Measurements from ENCODE around the gene ZNF219. TPM values are rescaled to one million over a fixed set of nuclear protein-coding genes. Genes with fewer than 3 reads are reported as not detected.

Gene ZNF219
- total RNA-seq, 2 experiments from 2014 or later, result 2.8 to 3.1 TPM

- no peaks in the 10 kb centered on the region for H3K36me3 Mint-ChIP-seq (ENCODE audit: low read depth)
- H3K4me1 Mint-ChIP-seq (ENCODE audit: low read depth), result peaks cover 44% of the 10 kb centered on the region
- peak overlapping the region; percentile 93 for H3K4me3 Mint-ChIP-seq
- peak overlapping the region; percentile 5 for H3K27ac Mint-ChIP-seq
- H3K9me3 Mint-ChIP-seq (ENCODE audit: insufficient read depth), result no peaks in the 10 kb centered on the region
- H3K27me3 Mint-ChIP-seq (ENCODE audit: low read depth), result peaks cover 23% of the 10 kb centered on the region
- POLR2A ChIA-PET, result interaction anchor here (2.8 kb wide), 1 partner anchor 15 kb away, joined by 11 read pairs; no protein-coding TSS in a partner anchor
- DNase-seq (no peak), ATAC-seq (no peak)
- CTCF ChIA-PET, result interaction anchor here (1.5 to 10.7 kb wide), 7 partner anchors 7 to 131 kb away, joined by 3 to 225 read pairs (median 117); partner anchors contain the start of gene ARHGEF40
Measured at GRCh38 chr14:21101802-21102413, 3.5 kb upstream of the ZNF219 start.

DNA sequence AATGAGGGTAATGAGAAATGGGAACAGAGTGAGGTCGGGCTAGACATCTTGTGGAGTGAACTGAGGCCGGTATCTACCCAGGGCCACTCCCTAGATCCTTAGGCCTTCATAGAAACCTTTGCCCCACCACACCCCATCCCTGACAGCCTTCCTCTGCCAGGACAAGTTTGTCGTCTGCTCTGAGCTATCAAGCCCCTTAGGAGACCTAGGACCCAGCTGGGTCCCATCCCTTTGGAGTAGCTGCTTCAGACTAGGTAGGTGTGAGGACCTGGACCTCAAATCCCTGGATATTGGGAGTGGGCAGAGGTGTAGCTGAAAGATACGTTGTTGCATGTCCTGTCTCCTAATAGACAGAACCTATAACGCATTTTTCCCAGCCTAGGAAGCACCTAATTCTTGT lies 2.5 kb upstream of the ZNF219 start, which contains the start of gene TMEM253:
Gene TMEM253 (plus strand): TSS at position 136 of the 400 bp plus-strand sequence. CDS start 278 bp downstream, outside the sequence.
- no peak for ATAC-seq
- Mint-ChIP-seq H3K4me1 (ENCODE audit: low read depth) (peaks cover 38% of the 10 kb centered on the region), H3K36me3 (ENCODE audit: low read depth) (no peaks in the 10 kb centered on the region), H3K9me3 (ENCODE audit: insufficient read depth) (no peaks in the 10 kb centered on the region), H3K27ac (no peak within 1 kb of the TSS), H3K27me3 (ENCODE audit: low read depth) (peaks cover 33% of the 10 kb centered on the region), H3K4me3 (peak within 1 kb of the TSS; percentile 93)
- CTCF ChIA-PET, result interaction anchor here (1.5 to 10.7 kb wide), 6 partner anchors 7 to 130 kb away, joined by 3 to 225 read pairs (median 128); partner anchors contain the start of gene ARHGEF40
- POLR2A ChIA-PET, result no interaction called here
- DNase-seq, result no peak

- peaks cover 32% of the 10 kb centered on the region for H3K4me1 Mint-ChIP-seq (ENCODE audit: low read depth)
- no peak overlapping the region for H3K27ac Mint-ChIP-seq
- POLR2A ChIA-PET, result no interaction called here
- no peak for ATAC-seq
- CTCF ChIA-PET, result interaction anchor here (1.2 to 8.5 kb wide), 4 partner anchors 10 to 88 kb away, joined by 3 to 193 read pairs (median 73); no protein-coding TSS in a partner anchor
- H3K4me3 Mint-ChIP-seq, result no peak overlapping the region
- no peaks in the 10 kb centered on the region for H3K9me3 Mint-ChIP-seq (ENCODE audit: insufficient read depth)
- DNase-seq, result no peak
- no peaks in the 10 kb centered on the region for H3K36me3 Mint-ChIP-seq (ENCODE audit: low read depth)
- peaks cover 33% of the 10 kb centered on the region for H3K27me3 Mint-ChIP-seq (ENCODE audit: low read depth)
Measured at GRCh38 chr14:21099596-21099985, 1.1 kb upstream of the ZNF219 start.

DNA sequence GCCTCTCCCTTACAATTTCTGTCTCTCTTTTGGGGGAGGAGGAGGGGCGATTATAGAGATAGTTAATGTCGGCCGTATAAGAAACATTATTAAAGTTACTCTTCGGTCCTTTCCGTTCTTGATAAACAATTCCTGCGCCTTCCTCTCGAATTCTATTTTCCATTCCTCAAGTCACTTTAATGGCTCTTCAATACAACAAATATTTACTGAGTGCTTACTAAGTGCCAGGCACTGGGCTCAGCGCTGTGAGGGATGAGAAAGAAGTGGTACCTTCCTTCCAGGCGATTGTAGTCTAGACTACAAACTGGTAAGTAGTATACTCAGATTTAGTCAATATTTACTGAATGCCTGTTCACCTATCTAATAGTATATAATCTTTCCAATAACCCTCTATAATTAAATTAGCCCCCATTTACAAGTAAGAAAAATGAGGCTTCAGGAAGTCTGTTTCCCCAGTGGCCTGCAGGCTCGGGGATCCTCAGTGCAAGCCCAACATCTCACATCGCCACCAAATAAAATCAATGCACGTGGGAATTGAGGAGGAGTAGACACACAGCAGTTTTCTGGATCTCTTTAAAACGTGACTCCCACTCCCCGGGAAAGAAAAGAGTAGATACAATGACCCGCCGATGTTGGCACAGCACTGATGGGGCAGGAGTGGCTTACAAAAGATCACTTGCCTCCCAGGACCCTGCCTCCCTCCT lies 589 bp upstream of the ZNF219 start:
- Mint-ChIP-seq H3K27ac (no peak overlapping the region), H3K36me3 (ENCODE audit: low read depth) (no peaks in the 10 kb centered on the region), H3K9me3 (ENCODE audit: insufficient read depth) (no peaks in the 10 kb centered on the region), H3K4me1 (ENCODE audit: low read depth) (peaks cover 30% of the 10 kb centered on the region), H3K27me3 (ENCODE audit: low read depth) (peaks cover 34% of the 10 kb centered on the region), H3K4me3 (peak overlapping the region; percentile 69)
- DNase-seq (no peak), ATAC-seq (no peak)
- ChIA-PET CTCF (interaction anchor here (1.2 to 8.5 kb wide), 4 partner anchors 10 to 87 kb away, joined by 3 to 193 read pairs (median 73); no protein-coding TSS in a partner anchor), POLR2A (no interaction called here)

DNA sequence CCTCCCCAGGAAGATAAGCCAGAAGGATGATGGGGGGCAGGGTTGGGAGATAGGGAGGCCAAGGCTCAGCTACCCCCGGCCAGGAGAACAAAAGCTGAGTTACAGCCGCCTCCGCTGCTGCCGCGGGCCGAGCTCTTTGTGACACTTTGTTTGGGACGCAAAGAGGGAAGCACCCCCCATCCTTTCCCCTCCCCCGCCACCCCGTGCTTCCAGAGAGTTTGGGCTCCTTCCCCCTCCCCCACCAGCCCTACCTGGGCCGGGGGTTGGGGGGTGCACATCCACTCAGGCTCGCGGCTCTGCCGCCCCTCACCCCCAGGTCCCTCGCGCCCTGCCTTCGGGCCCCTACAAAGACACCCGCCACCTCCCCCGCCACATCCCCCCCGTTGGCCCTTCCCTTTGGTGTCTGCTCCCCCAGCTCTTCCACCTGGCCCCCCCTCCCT lies 799 bp downstream of the ZNF219 start:
- ChIA-PET POLR2A (no interaction called here), CTCF (interaction anchor here (1.1 to 7.0 kb wide), 5 partner anchors 8 to 84 kb away, joined by 3 to 225 read pairs (median 87); partner anchors contain the start of genes ARHGEF40 and TMEM253)
- H3K27ac Mint-ChIP-seq, result no peak overlapping the region
- peaks cover 44% of the 10 kb centered on the region for H3K27me3 Mint-ChIP-seq (ENCODE audit: low read depth)
- ATAC-seq (peak; percentile 6), DNase-seq (no peak)
- H3K4me3 Mint-ChIP-seq, result peak overlapping the region; percentile 68
- H3K36me3 Mint-ChIP-seq (ENCODE audit: low read depth), result no peaks in the 10 kb centered on the region
- no peaks in the 10 kb centered on the region for H3K9me3 Mint-ChIP-seq (ENCODE audit: insufficient read depth)
- H3K4me1 Mint-ChIP-seq (ENCODE audit: low read depth), result peaks cover 29% of the 10 kb centered on the region

GRCh38 chr14:21096978-21097635 lies 1.3 kb downstream of the ZNF219 start:
- POLR2A ChIA-PET, result no interaction called here
- CTCF ChIA-PET, result interaction anchor here (1.1 to 7.0 kb wide), 5 partner anchors 8 to 84 kb away, joined by 3 to 225 read pairs (median 87); partner anchors contain the start of genes ARHGEF40 and TMEM253

DNA sequence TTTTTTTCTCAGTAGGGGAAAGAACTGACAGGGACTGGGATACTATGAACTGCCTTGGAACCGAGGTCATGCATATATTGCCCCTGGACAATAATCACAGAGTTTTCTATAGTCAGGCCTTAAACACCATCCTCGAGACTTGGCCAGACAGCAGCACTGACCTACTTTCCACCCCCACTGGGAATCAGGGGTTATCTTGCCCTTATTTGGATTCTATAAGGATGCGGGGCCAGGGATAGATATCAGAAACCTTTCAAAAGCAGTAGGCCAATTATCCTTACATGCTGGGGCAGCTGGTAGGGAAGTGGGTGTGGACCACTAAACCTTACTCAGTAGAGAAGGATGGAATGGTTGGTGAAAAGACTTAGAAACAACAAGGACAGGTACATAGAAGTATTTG lies 2.0 kb downstream of the ZNF219 start:
- no peak for ATAC-seq
- H3K36me3 Mint-ChIP-seq (ENCODE audit: low read depth), result no peaks in the 10 kb centered on the region
- no peak overlapping the region for H3K4me3 Mint-ChIP-seq
- H3K27me3 Mint-ChIP-seq (ENCODE audit: low read depth), result peaks cover 44% of the 10 kb centered on the region
- H3K27ac Mint-ChIP-seq, result no peak overlapping the region
- H3K9me3 Mint-ChIP-seq (ENCODE audit: insufficient read depth), result no peaks in the 10 kb centered on the region
- no peak for DNase-seq
- H3K4me1 Mint-ChIP-seq (ENCODE audit: low read depth), result peaks cover 20% of the 10 kb centered on the region
- POLR2A ChIA-PET, result no interaction called here
- CTCF ChIA-PET, result interaction anchor here (2.5 to 7.0 kb wide), 4 partner anchors 9 to 83 kb away, joined by 6 to 225 read pairs (median 112); partner anchors contain the start of genes ARHGEF40 and TMEM253

More at GRCh38 chr14:21096978-21097635, 1.3 kb downstream of the ZNF219 start:
- no peak for ATAC-seq
- H3K9me3 Mint-ChIP-seq (ENCODE audit: insufficient read depth), result no peaks in the 10 kb centered on the region
- peak overlapping the region; percentile 36 for H3K27ac Mint-ChIP-seq
- H3K4me1 Mint-ChIP-seq (ENCODE audit: low read depth), result peaks cover 26% of the 10 kb centered on the region
- peaks cover 44% of the 10 kb centered on the region for H3K27me3 Mint-ChIP-seq (ENCODE audit: low read depth)
- no peaks in the 10 kb centered on the region for H3K36me3 Mint-ChIP-seq (ENCODE audit: low read depth)
- DNase-seq, result no peak
- H3K4me3 Mint-ChIP-seq, result peak overlapping the region; percentile 68

DNA sequence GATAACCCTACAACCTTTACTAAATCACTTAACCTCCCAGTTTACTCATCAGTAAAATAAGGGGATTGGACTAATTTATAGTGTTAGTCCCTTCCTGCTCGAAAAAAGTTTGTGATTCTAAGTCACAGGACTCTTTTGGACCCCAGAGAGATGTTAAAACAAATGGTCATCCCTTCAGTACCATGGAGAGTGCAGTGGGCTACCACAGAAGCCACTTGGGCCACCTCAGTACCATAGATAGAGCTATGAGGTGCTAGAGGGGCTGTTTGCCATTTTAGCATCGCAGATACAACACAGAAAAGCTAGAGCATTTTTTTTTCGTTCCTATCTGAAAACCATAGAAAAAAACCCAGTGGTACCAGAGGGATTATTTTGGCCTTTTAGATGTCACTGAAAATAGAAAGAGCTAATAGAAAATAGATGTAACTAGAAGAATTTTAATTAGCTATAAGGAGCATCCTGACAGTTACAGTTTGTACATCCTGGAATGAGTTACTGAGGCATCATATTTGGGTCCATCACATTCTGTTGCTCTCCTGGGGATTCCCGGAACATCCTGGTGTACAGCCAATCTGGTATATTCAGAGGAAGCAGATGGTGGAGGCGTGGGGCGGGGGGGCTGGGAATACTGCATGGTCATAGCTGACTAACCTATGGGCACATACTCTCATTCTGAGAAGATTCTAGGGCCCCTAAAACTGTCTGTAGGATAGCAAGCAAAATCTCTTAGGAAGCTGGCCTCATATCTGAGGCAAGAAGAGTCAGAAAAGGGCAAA lies 2.8 kb downstream of the ZNF219 start:
- POLR2A ChIA-PET, result interaction anchor here (0.7 kb wide), 1 partner anchor 415 kb away, joined by 3 read pairs; the partner anchor contains the start of gene METTL3
- H3K4me1 Mint-ChIP-seq (ENCODE audit: low read depth), result peaks cover 20% of the 10 kb centered on the region
- H3K9me3 Mint-ChIP-seq (ENCODE audit: insufficient read depth), result no peaks in the 10 kb centered on the region
- no peaks in the 10 kb centered on the region for H3K36me3 Mint-ChIP-seq (ENCODE audit: low read depth)
- ATAC-seq (no peak), DNase-seq (no peak)
- CTCF ChIA-PET, result interaction anchor here (1.0 to 7.0 kb wide), 6 partner anchors 8 to 82 kb away, joined by 3 to 225 read pairs (median 46); partner anchors contain the start of genes ARHGEF40 and TMEM253
- H3K4me3 Mint-ChIP-seq, result no peak overlapping the region
- H3K27me3 Mint-ChIP-seq (ENCODE audit: low read depth), result peaks cover 43% of the 10 kb centered on the region
- no peak overlapping the region for H3K27ac Mint-ChIP-seq

DNA sequence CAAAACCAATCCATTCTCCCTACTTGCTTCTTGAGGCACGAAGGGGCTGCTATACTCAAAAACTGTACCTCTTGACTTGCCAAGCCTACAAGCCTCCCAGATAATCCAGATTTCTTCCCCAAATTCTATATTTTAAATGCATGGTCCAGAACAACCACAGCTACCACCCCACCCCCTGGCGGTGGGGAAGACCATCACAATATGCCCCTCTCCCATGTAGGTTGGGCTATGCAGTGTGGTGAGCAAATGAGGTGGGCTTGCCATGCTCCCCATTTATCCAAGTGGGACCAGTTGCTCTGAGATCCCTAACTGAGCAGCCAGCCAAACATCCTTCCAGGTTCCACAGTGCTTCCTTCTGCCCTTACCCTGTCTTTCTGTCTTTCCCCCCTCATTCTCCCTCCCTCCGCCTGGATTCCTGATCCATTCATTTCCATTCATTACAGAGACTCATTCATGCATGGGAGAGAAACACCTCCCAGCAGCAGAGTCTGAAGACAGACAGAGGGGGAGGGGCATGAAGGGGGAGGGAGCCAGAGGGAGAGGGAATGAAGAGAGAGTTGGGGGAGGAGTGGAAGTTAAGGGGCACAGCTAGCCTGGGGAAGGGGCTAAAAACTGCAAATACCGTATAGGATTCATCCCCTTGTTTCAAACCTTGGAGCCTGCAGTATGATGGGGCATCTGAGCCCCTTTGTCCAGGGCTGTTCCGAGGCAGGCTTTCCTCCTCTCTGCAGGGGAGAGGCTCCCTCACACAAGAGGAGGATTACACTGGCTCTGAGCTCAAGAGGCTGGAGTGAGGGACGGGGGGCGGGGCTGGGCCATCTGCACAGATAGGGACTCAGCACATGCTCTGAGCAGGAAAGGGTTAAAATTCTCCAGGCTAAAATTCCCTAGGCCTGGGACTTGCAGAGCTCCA lies 4.4 kb downstream of the ZNF219 start:
- no peak for DNase-seq
- POLR2A ChIA-PET, result interaction anchor here (1.0 kb wide), 1 partner anchor 10 kb away, joined by 5 read pairs; no protein-coding TSS in a partner anchor
- peaks cover 32% of the 10 kb centered on the region for H3K27me3 Mint-ChIP-seq (ENCODE audit: low read depth)

DNA sequence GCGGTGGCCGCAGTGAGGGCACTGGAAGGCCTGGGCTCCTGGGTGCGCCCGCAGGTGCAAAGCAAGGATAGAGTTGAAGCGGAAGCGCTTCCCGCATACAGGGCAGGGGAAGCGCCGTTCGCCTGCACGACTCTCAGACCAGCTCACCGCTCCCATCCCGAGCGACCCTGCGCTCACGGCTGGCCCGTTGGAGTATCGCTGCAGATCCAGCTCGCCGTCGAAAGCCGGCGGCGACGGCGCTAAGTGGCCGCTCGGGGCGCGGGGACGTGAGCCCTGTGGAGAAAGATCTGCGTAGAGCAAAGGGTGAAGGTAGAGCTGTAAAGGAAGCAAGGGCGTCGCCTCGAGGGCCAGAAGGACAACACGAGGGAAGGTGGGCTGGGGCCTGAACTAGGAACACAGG lies 5.4 kb downstream of the ZNF219 start:
- ChIA-PET POLR2A (interaction anchor here (1.0 kb wide), 1 partner anchor 25 kb away, joined by 3 read pairs; no protein-coding TSS in a partner anchor), CTCF (interaction anchor here (0.8 to 7.0 kb wide), 14 partner anchors 10 to 104 kb away, joined by 3 to 225 read pairs (median 5); partner anchors contain the start of gene TMEM253)
- H3K27me3 Mint-ChIP-seq (ENCODE audit: low read depth), result peaks cover 27% of the 10 kb centered on the region
- no peak overlapping the region for H3K4me3 Mint-ChIP-seq
- no peaks in the 10 kb centered on the region for H3K36me3 Mint-ChIP-seq (ENCODE audit: low read depth)
- H3K4me1 Mint-ChIP-seq (ENCODE audit: low read depth), result peaks cover 19% of the 10 kb centered on the region
- no peak for DNase-seq
- H3K27ac Mint-ChIP-seq, result no peak overlapping the region
- no peak for ATAC-seq
- no peaks in the 10 kb centered on the region for H3K9me3 Mint-ChIP-seq (ENCODE audit: insufficient read depth)

More for the DNA sequence above, 4.4 kb downstream of the ZNF219 start:
- CTCF ChIA-PET, result interaction anchor here (0.7 to 7.0 kb wide), 6 partner anchors 11 to 81 kb away, joined by 3 to 225 read pairs (median 55); partner anchors contain the start of gene TMEM253
- no peaks in the 10 kb centered on the region for H3K9me3 Mint-ChIP-seq (ENCODE audit: insufficient read depth)
- H3K36me3 Mint-ChIP-seq (ENCODE audit: low read depth), result no peaks in the 10 kb centered on the region
- H3K4me1 Mint-ChIP-seq (ENCODE audit: low read depth), result peaks cover 16% of the 10 kb centered on the region
- H3K27ac Mint-ChIP-seq, result no peak overlapping the region
- ATAC-seq, result no peak
- H3K4me3 Mint-ChIP-seq, result no peak overlapping the region

All from activated CD8-positive, alpha-beta T cell treated with anti-CD3 and anti-CD28 coated beads, Interleukin-2, amount 10 ng/mL, durations not matched to agents 7 days and 5 days (primary cell).